MM.1S (cell line): ENCODE data around the gene PRKCZ.

ENCODE experiments used
- CTCF ChIP-seq: fragments of 300-600 bp; sonication (generic); IDR thresholded peaks from 2 replicates; pipeline ENCODE4 v1.5.1; 2016; ENCODE audit warnings: antibody characterized with exemption, low read length, mixed read lengths
- EZH2 ChIP-seq: fragments of 300-600 bp; sonication (generic); optimal IDR thresholded peaks from 2 replicates; pipeline ENCODE3; 2017; ENCODE audit warnings: low read depth, mild to moderate bottlenecking, antibody characterized with exemption, low read length, mixed read lengths
- EZH2phosphoT487 ChIP-seq: fragments of 300-600 bp; sonication (generic); IDR thresholded peaks from 2 replicates; pipeline ENCODE4 v1.6.1; 2018; ENCODE audit warnings: antibody characterized with exemption, low read length

GRCh38 chr1:2081326-2081885 is 31.2 kb downstream of the PRKCZ start:
- TF ChIP-seq EZH2phosphoT487 (no peak), CTCF (no peak), EZH2 (no peak)
